Gastroesophageal sphincter (tissue), 3 donors: ENCODE results near the gene ASPG.

ENCODE experiments used
- EP300 ChIP-seq: sonication (generic); formaldehyde crosslinking; IDR thresholded peaks from one replicate; pipeline ENCODE4 v1.6.1; 2017; ENCODE audit warnings: antibody characterized with exemption, mild to moderate bottlenecking
- POLR2A ChIP-seq, 2 donors: fragments of 450-650 bp; IDR thresholded peaks; one replicate each; pipeline ENCODE4 v1.6.1; 2017; ENCODE audit warnings: antibody characterized with exemption in 2 of 2, mild to moderate bottlenecking in 2 of 2, moderate library complexity in 1 of 2
- POLR2AphosphoS5 ChIP-seq: sonication (generic); formaldehyde crosslinking; IDR thresholded peaks from one replicate; pipeline ENCODE4 v1.6.1; 2017; ENCODE audit warnings: antibody characterized with exemption
- TF ChIP-seq, protein P1 (sequence below), 4 experiments: fragments of 200-600 bp in 2 of 4; fragments of 450-650 bp in 2 of 4; sonication (generic) in 1 of 4; IDR thresholded peaks; one replicate each; pipeline ENCODE4 v1.5.1; 2017 to 2019; ENCODE audit warnings: antibody characterized with exemption in 4 of 4, mild to moderate bottlenecking in 2 of 4, moderate library complexity in 2 of 4

DNA sequence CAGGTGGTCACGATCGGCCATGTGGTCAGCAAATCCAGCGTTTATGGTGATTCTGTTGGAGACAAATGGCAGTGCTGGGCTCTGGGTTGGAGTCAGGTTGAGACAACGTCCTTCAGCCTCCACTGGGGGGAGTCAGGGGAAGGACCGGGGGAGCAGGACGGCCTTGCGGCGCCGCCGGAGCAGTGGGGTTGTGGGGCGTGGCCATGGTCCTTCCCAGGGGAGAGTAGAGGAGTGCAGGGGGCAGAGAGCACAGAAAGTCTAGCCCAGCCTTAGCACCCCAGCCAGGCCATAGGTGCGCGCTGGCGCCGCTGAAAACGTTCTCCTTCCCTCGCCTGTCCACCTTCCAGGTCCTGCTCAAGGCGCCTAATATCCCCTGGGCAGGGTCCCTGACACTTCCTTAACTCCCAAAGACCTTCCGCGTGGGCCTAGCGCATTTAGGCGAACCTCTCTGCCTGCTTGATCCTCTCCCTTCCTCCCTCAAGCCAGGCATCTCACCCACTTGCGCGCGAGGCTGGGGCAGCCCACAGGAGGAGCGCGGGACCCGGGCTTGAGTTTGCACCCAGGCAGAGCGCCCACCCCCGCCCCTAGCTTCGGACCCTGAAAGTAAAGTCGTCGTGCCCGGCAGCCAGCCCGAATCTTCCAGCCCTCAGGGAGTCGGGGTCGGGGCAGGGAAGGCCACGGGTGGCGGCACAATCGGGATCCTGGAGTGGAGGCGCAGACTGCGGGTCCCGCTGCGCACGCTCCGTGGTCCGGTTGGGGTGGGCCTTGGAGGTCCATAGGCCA is 49.8 kb downstream of the ASPG start:
- TF ChIP-seq POLR2A (IDR thresholded peaks at IDR 0.05) (no peak), EP300 (no peak), POLR2AphosphoS5 (no peak)
- TF ChIP-seq, protein P1, sequence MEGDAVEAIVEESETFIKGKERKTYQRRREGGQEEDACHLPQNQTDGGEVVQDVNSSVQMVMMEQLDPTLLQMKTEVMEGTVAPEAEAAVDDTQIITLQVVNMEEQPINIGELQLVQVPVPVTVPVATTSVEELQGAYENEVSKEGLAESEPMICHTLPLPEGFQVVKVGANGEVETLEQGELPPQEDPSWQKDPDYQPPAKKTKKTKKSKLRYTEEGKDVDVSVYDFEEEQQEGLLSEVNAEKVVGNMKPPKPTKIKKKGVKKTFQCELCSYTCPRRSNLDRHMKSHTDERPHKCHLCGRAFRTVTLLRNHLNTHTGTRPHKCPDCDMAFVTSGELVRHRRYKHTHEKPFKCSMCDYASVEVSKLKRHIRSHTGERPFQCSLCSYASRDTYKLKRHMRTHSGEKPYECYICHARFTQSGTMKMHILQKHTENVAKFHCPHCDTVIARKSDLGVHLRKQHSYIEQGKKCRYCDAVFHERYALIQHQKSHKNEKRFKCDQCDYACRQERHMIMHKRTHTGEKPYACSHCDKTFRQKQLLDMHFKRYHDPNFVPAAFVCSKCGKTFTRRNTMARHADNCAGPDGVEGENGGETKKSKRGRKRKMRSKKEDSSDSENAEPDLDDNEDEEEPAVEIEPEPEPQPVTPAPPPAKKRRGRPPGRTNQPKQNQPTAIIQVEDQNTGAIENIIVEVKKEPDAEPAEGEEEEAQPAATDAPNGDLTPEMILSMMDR (IDR thresholded peaks at IDR 0.05) = no peak
